GM13977 (cell line): ENCODE data around the gene FARS2.

Experiments used
- DNase-seq: peaks from one replicate; pipeline ENCODE4 v3.0.0; 2012; ENCODE audit warnings: low spot score
- CTCF ChIP-seq: IDR thresholded peaks from 2 replicates; pipeline ENCODE4 v1.5.1; 2012; ENCODE audit warnings: mild to moderate bottlenecking, control low read depth; ENCODE audit not compliant: insufficient read depth; ENCODE audit errors: extremely low read depth, missing control alignments
- in situ Hi-C: fragments of 300-500 bp; cut with MboI; formaldehyde crosslinking; loops from one replicate; pipeline ENCODE4 v1.12.0; 2022; ENCODE audit warnings: low sequenced_read_pairs, low pct_unique_long_range_greater_than_20kb, mixed read lengths, inconsistent platforms; ENCODE audit not compliant: unreplicated experiment

Gene FARS2

GRCh38 chr6:5341845-5342244 lies 80.5 kb downstream of the FARS2 start:
- in situ Hi-C loops, result no loop called here
- TF ChIP-seq CTCF, result no peak
- DNase-seq, result no peak

GRCh38 chr6:5343998-5344397 lies 82.7 kb downstream of the FARS2 start:
- DNase-seq, result no peak
- no peak for TF ChIP-seq CTCF
- in situ Hi-C loops, result no loop called here

- DNase-seq, result no peak
- TF ChIP-seq CTCF, result no peak
- in situ Hi-C loops, result no loop called here
These were observed 84.0 kb downstream of the FARS2 start for GRCh38 chr6:5345324-5345723.

GRCh38 chr6:5351552-5352210 lies 90.4 kb downstream of the FARS2 start:
- no peak for TF ChIP-seq CTCF
- DNase-seq, result no peak
- in situ Hi-C loops, result no loop called here

- in situ Hi-C loops, result no loop called here
- DNase-seq, result no peak
- TF ChIP-seq CTCF, result no peak
These were observed 92.7 kb downstream of the FARS2 start for GRCh38 chr6:5353971-5354370.

GRCh38 chr6:5357486-5357885 lies 96.2 kb downstream of the FARS2 start:
- in situ Hi-C loops, result no loop called here
- no peak for DNase-seq
- no peak for TF ChIP-seq CTCF
